Heart left ventricle (tissue), 13 donors: Measurements from ENCODE around the gene LMF1.

Experiments used
- POLR2A ChIP-seq, 2 donors: fragments of 450-650 bp; IDR thresholded peaks; one replicate each; pipeline ENCODE4 v1.6.1; 2017; ENCODE audit warnings: antibody characterized with exemption in 2 of 2, mild to moderate bottlenecking in 2 of 2, moderate library complexity in 2 of 2
- TF ChIP-seq, protein P1 (sequence below), 12 donors: fragments of 200-600 bp; sonication (generic) in 4 of 12; IDR thresholded peaks; one replicate each; pipeline versions ENCODE4 v1.5.0 to v1.8.0; 2018 to 2022; ENCODE audit warnings: antibody characterized with exemption in 12 of 12, mild to moderate bottlenecking in 5 of 12
- donor health status: ischemic (EF 13 %, LVEDD 7.1; RV severe dilation, severe dysfunction).
- donor health status: DM: no; HTN: yes; CAD: no.
- donor health status: DM: no; HTN: no; CAD: no.
- donor health status: ischemic (EF 25% LVEDD 6.9; RV normal size, moderate dysfunction).
- donor health status: ischemic (EF 25% LVEDD 5.7; RV mildly dilated, moderate dysfunction).
- donor health status: ischemic (EF 35%, LVEDD 5.7; RV mildly dilated, moderate dysfunction).
- donor health status: nonischemic (EF 11% LVEDD 7.7; RV severe dilation, severe dysfunction).
- donor health status: DM: yes; HTN: yes; CAD: no.
- donor health status: PGD.
- donor health status: ischemic (EF 29% LVEDD 5.4; RV normal size, mild dysfunction).
- donor health status: nonischemic (EF 23%, LVEDD 6.1; RV moderate dilation, normal function).

DNA sequence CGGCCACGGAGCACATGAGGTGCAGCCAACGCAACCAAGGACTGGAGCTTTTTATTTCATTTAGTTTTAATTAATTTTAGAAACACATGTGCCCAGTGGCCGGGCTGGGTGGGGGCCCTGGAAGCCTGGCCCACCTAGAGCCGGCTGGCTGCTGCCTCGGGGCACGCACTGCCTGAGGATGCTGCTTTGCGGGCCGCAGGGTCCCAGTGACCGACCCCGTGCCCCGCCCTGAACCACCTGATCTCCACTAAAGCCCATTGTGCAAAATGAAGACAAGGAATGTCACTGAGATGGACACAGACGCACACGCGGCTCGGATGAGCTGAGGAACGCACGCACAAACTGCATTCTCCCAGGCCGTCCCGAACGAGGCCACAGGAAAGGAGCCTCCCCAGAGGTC is 39.6 kb downstream of the LMF1 start:
- no peak for TF ChIP-seq POLR2A (IDR thresholded peaks at IDR 0.05)
- TF ChIP-seq, protein P1, sequence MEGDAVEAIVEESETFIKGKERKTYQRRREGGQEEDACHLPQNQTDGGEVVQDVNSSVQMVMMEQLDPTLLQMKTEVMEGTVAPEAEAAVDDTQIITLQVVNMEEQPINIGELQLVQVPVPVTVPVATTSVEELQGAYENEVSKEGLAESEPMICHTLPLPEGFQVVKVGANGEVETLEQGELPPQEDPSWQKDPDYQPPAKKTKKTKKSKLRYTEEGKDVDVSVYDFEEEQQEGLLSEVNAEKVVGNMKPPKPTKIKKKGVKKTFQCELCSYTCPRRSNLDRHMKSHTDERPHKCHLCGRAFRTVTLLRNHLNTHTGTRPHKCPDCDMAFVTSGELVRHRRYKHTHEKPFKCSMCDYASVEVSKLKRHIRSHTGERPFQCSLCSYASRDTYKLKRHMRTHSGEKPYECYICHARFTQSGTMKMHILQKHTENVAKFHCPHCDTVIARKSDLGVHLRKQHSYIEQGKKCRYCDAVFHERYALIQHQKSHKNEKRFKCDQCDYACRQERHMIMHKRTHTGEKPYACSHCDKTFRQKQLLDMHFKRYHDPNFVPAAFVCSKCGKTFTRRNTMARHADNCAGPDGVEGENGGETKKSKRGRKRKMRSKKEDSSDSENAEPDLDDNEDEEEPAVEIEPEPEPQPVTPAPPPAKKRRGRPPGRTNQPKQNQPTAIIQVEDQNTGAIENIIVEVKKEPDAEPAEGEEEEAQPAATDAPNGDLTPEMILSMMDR (IDR thresholded peaks at IDR 0.05), result no peak
